Measurements from ENCODE around the gene ALDH1A3.

Gene ALDH1A3

GRCh38 chr15:100923902-100924301, 44.3 kb downstream of the ALDH1A3 start:
- Histone ChIP-seq H3K27me3 (ENCODE audit: control insufficient read depth in 2 of 2, insufficient read depth in 2 of 2, low read length in 2 of 2) (no peaks in the 10 kb centered on the region), H3K27ac (ENCODE audit: low read depth in 2 of 2, low read length in 2 of 2) (peak overlapping the region in 1 of 2 donors; percentile 7), H3K9me3 (ENCODE audit: control insufficient read depth in 2 of 2, low read length in 2 of 2) (no peaks in the 10 kb centered on the region), H3K9ac (ENCODE audit: low read depth in 1 of 2, low read length in 2 of 2) (no peak overlapping the region), H3K4me1 (ENCODE audit: control insufficient read depth in 2 of 2, insufficient read depth in 2 of 2, low read length in 2 of 2) (peaks cover 15 to 19% of the 10 kb centered on the region in 2 donors), H3K4me3 (ENCODE audit: low read length in 2 of 2) (no peak overlapping the region), H3K36me3 (ENCODE audit: control insufficient read depth in 2 of 2, insufficient read depth in 2 of 2, low read length in 2 of 2) (peaks cover 8 to 31% of the 10 kb centered on the region in 2 donors)

GRCh38 chr15:100924436-100924835, 44.8 kb downstream of the ALDH1A3 start:
- Histone ChIP-seq H3K27me3 (ENCODE audit: control insufficient read depth in 2 of 2, insufficient read depth in 2 of 2, low read length in 2 of 2) (no peaks in the 10 kb centered on the region), H3K4me1 (ENCODE audit: control insufficient read depth in 2 of 2, insufficient read depth in 2 of 2, low read length in 2 of 2) (peaks cover 15 to 19% of the 10 kb centered on the region in 2 donors), H3K9ac (ENCODE audit: low read depth in 1 of 2, low read length in 2 of 2) (no peak overlapping the region), H3K9me3 (ENCODE audit: control insufficient read depth in 2 of 2, low read length in 2 of 2) (no peaks in the 10 kb centered on the region), H3K36me3 (ENCODE audit: control insufficient read depth in 2 of 2, insufficient read depth in 2 of 2, low read length in 2 of 2) (peaks cover 8 to 31% of the 10 kb centered on the region in 2 donors), H3K4me3 (ENCODE audit: low read length in 2 of 2) (no peak overlapping the region), H3K27ac (ENCODE audit: low read depth in 2 of 2, low read length in 2 of 2) (no peak overlapping the region)

- Histone ChIP-seq H3K36me3 (ENCODE audit: control insufficient read depth in 2 of 2, insufficient read depth in 2 of 2, low read length in 2 of 2) (peaks cover 8 to 36% of the 10 kb centered on the region in 2 donors), H3K27ac (ENCODE audit: low read depth in 2 of 2, low read length in 2 of 2) (peak overlapping the region in 1 of 2 donors; percentile 61), H3K27me3 (ENCODE audit: control insufficient read depth in 2 of 2, insufficient read depth in 2 of 2, low read length in 2 of 2) (no peaks in the 10 kb centered on the region), H3K4me3 (ENCODE audit: low read length in 2 of 2) (no peak overlapping the region), H3K4me1 (ENCODE audit: control insufficient read depth in 2 of 2, insufficient read depth in 2 of 2, low read length in 2 of 2) (peaks cover 12 to 15% of the 10 kb centered on the region in 2 donors), H3K9me3 (ENCODE audit: control insufficient read depth in 2 of 2, low read length in 2 of 2) (no peaks in the 10 kb centered on the region), H3K9ac (ENCODE audit: low read depth in 1 of 2, low read length in 2 of 2) (no peak overlapping the region)
These were observed 45.8 kb downstream of the ALDH1A3 start for GRCh38 chr15:100925480-100925879.

- Histone ChIP-seq H3K4me1 (ENCODE audit: control insufficient read depth in 2 of 2, insufficient read depth in 2 of 2, low read length in 2 of 2) (peaks cover 6 to 15% of the 10 kb centered on the region in 2 donors), H3K36me3 (ENCODE audit: control insufficient read depth in 2 of 2, insufficient read depth in 2 of 2, low read length in 2 of 2) (peaks cover 8 to 39% of the 10 kb centered on the region in 2 donors), H3K4me3 (ENCODE audit: low read length in 2 of 2) (no peak overlapping the region), H3K27me3 (ENCODE audit: control insufficient read depth in 2 of 2, insufficient read depth in 2 of 2, low read length in 2 of 2) (no peaks in the 10 kb centered on the region), H3K9me3 (ENCODE audit: control insufficient read depth in 2 of 2, low read length in 2 of 2) (no peaks in the 10 kb centered on the region), H3K27ac (ENCODE audit: low read depth in 2 of 2, low read length in 2 of 2) (peak overlapping the region; percentile 33 to 61), H3K9ac (ENCODE audit: low read depth in 1 of 2, low read length in 2 of 2) (no peak overlapping the region)
These were observed 46.6 kb downstream of the ALDH1A3 start for GRCh38 chr15:100926258-100926657.

GRCh38 chr15:100926971-100927756, 47.5 kb downstream of the ALDH1A3 start:
- H3K9me3 ChIP-seq (ENCODE audit: control insufficient read depth in 2 of 2, low read length in 2 of 2) = no peaks in the 10 kb centered on the region
- peaks cover 8 to 39% of the 10 kb centered on the region in 2 donors for H3K36me3 ChIP-seq (ENCODE audit: control insufficient read depth in 2 of 2, insufficient read depth in 2 of 2, low read length in 2 of 2)
- H3K27ac ChIP-seq (ENCODE audit: low read depth in 2 of 2, low read length in 2 of 2) = no peak overlapping the region
- H3K27me3 ChIP-seq (ENCODE audit: control insufficient read depth in 2 of 2, insufficient read depth in 2 of 2, low read length in 2 of 2) = no peaks in the 10 kb centered on the region
- H3K4me1 ChIP-seq (ENCODE audit: control insufficient read depth in 2 of 2, insufficient read depth in 2 of 2, low read length in 2 of 2) = peaks cover 6 to 15% of the 10 kb centered on the region in 2 donors
- H3K4me3 ChIP-seq (ENCODE audit: low read length in 2 of 2) = no peak overlapping the region
- no peak overlapping the region for H3K9ac ChIP-seq (ENCODE audit: low read depth in 1 of 2, low read length in 2 of 2)

GRCh38 chr15:100928632-100929280, 49.1 kb downstream of the ALDH1A3 start:
- Histone ChIP-seq H3K27ac (ENCODE audit: low read depth in 2 of 2, low read length in 2 of 2) (no peak overlapping the region), H3K27me3 (ENCODE audit: control insufficient read depth in 2 of 2, insufficient read depth in 2 of 2, low read length in 2 of 2) (no peaks in the 10 kb centered on the region), H3K9me3 (ENCODE audit: control insufficient read depth in 2 of 2, low read length in 2 of 2) (no peaks in the 10 kb centered on the region), H3K4me1 (ENCODE audit: control insufficient read depth in 2 of 2, insufficient read depth in 2 of 2, low read length in 2 of 2) (peaks cover 6 to 15% of the 10 kb centered on the region in 2 donors), H3K36me3 (ENCODE audit: control insufficient read depth in 2 of 2, insufficient read depth in 2 of 2, low read length in 2 of 2) (peaks cover 9 to 35% of the 10 kb centered on the region in 2 donors), H3K9ac (ENCODE audit: low read depth in 1 of 2, low read length in 2 of 2) (no peak overlapping the region), H3K4me3 (ENCODE audit: low read length in 2 of 2) (no peak overlapping the region)

GRCh38 chr15:100929641-100930042, 50.0 kb downstream of the ALDH1A3 start:
- Histone ChIP-seq H3K4me1 (ENCODE audit: control insufficient read depth in 2 of 2, insufficient read depth in 2 of 2, low read length in 2 of 2) (peaks cover 6 to 15% of the 10 kb centered on the region in 2 donors), H3K27me3 (ENCODE audit: control insufficient read depth in 2 of 2, insufficient read depth in 2 of 2, low read length in 2 of 2) (no peaks in the 10 kb centered on the region), H3K27ac (ENCODE audit: low read depth in 2 of 2, low read length in 2 of 2) (no peak overlapping the region), H3K9me3 (ENCODE audit: control insufficient read depth in 2 of 2, low read length in 2 of 2) (no peaks in the 10 kb centered on the region), H3K4me3 (ENCODE audit: low read length in 2 of 2) (no peak overlapping the region), H3K9ac (ENCODE audit: low read depth in 1 of 2, low read length in 2 of 2) (no peak overlapping the region), H3K36me3 (ENCODE audit: control insufficient read depth in 2 of 2, insufficient read depth in 2 of 2, low read length in 2 of 2) (peaks cover 4 to 29% of the 10 kb centered on the region in 2 donors)

GRCh38 chr15:100930306-100930848, 50.7 kb downstream of the ALDH1A3 start:
- H3K4me1 ChIP-seq (ENCODE audit: control insufficient read depth in 2 of 2, insufficient read depth in 2 of 2, low read length in 2 of 2) = peaks cover 6 to 13% of the 10 kb centered on the region in 2 donors
- H3K36me3 ChIP-seq (ENCODE audit: control insufficient read depth in 2 of 2, insufficient read depth in 2 of 2, low read length in 2 of 2) = peaks cover 4 to 29% of the 10 kb centered on the region in 2 donors
- H3K9me3 ChIP-seq (ENCODE audit: control insufficient read depth in 2 of 2, low read length in 2 of 2) = no peaks in the 10 kb centered on the region
- no peak overlapping the region for H3K27ac ChIP-seq (ENCODE audit: low read depth in 2 of 2, low read length in 2 of 2)
- no peaks in the 10 kb centered on the region for H3K27me3 ChIP-seq (ENCODE audit: control insufficient read depth in 2 of 2, insufficient read depth in 2 of 2, low read length in 2 of 2)
- H3K9ac ChIP-seq (ENCODE audit: low read depth in 1 of 2, low read length in 2 of 2) = no peak overlapping the region
- H3K4me3 ChIP-seq (ENCODE audit: low read length in 2 of 2) = no peak overlapping the region

GRCh38 chr15:100931143-100931890, 51.7 kb downstream of the ALDH1A3 start:
- peaks cover 4 to 29% of the 10 kb centered on the region in 2 donors for H3K36me3 ChIP-seq (ENCODE audit: control insufficient read depth in 2 of 2, insufficient read depth in 2 of 2, low read length in 2 of 2)
- no peak overlapping the region for H3K4me3 ChIP-seq (ENCODE audit: low read length in 2 of 2)
- H3K27ac ChIP-seq (ENCODE audit: low read depth in 2 of 2, low read length in 2 of 2) = peak overlapping the region in 1 of 2 donors; percentile 9
- H3K4me1 ChIP-seq (ENCODE audit: control insufficient read depth in 2 of 2, insufficient read depth in 2 of 2, low read length in 2 of 2) = peaks cover 3 to 4% of the 10 kb centered on the region in 2 donors
- no peak overlapping the region for H3K9ac ChIP-seq (ENCODE audit: low read depth in 1 of 2, low read length in 2 of 2)
- H3K27me3 ChIP-seq (ENCODE audit: control insufficient read depth in 2 of 2, insufficient read depth in 2 of 2, low read length in 2 of 2) = no peaks in the 10 kb centered on the region
- H3K9me3 ChIP-seq (ENCODE audit: control insufficient read depth in 2 of 2, low read length in 2 of 2) = no peaks in the 10 kb centered on the region

Data from mucosa of rectum (tissue), 2 donors.